ENCODE measurements around the gene SETD2.

GRCh38 chr3:47163169-47164006 is 525 bp downstream of the SETD2 start:
- TF ChIP-seq CTCF (IDR thresholded peaks at IDR 0.05 in 8 of 11, conservative IDR thresholded peaks at IDR 0.05 in 3 of 11): no peak
- TF ChIP-seq POLR2A (IDR thresholded peaks at IDR 0.05): no peak
- TF ChIP-seq POLR2AphosphoS5 (IDR thresholded peaks at IDR 0.05): peak in 2 of 3 donors; percentile 42 to 66
